Measurements from ENCODE around the gene TTC21A. TPM values are rescaled to one million over a fixed set of nuclear protein-coding genes. Genes with fewer than 3 reads are reported as not detected.

The TTC21A gene
- total and polyA plus RNA-seq, 10 of the 15 experiments (the other 5 are each of a cell fraction or from before 2014, with no cell fraction given): 0.62 to 3.2 (median 1.2) TPM

DNA sequence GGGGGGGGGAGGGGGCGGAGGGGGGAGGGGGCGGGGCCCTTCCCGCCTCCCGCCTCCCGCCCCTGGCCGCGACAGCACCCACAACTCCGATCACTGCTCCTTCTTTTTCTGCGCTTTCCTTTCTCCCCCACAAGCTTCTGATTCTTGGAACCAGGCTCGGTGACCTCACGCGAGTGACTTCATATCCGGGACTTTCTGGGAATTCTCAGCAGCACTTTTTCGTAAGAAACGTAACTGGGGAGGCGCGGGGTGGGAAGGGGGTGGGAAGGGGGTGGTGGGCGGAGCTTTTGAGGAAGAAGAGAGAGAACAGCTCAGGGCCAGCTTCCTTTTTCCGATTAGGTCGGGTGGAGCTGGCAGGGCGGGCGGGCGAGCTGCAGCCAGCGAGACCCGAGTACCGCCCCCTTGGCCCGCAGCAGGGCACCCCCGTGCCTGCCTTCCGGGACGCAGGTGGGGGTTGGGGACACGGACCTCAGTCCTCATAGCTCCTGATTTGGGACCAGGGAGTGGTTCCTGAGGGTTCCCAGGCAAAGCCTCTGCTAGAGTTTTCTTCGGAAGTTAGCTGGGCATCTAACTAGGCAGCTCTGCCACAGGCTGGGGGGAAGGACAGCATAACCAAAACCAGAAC lies 70.3 kb downstream of the TTC21A start (continued):
- TF ChIP-seq DPF2 (IDR thresholded peaks at IDR 0.05) (no peak), RCOR1 (conservative IDR thresholded peaks at IDR 0.05; ENCODE audit: low read depth, low read length) (no peak), TCF12 (IDR thresholded peaks at IDR 0.05; ENCODE audit: low read depth, low read length) (no peak), USF2 (IDR thresholded peaks at IDR 0.05; ENCODE audit: borderline replicate concordance, low read depth, low read length) (no peak), JUNB (IDR thresholded peaks at IDR 0.05) (no peak), NFIC (IDR thresholded peaks at IDR 0.05; ENCODE audit: low read depth, low read length) (no peak), POLR2A (IDR thresholded peaks at IDR 0.05; ENCODE audit: low read depth, low read length) (peak; percentile 73), CREB1 (IDR thresholded peaks at IDR 0.05; ENCODE audit: low read depth) (peak; percentile 82), SUZ12 (IDR thresholded peaks at IDR 0.05; ENCODE audit: unreplicated experiment) (no peak), NRF1 (conservative IDR thresholded peaks at IDR 0.05; ENCODE audit: low read depth, low read length) (no peak)
- TF ChIP-seq, protein P1, sequence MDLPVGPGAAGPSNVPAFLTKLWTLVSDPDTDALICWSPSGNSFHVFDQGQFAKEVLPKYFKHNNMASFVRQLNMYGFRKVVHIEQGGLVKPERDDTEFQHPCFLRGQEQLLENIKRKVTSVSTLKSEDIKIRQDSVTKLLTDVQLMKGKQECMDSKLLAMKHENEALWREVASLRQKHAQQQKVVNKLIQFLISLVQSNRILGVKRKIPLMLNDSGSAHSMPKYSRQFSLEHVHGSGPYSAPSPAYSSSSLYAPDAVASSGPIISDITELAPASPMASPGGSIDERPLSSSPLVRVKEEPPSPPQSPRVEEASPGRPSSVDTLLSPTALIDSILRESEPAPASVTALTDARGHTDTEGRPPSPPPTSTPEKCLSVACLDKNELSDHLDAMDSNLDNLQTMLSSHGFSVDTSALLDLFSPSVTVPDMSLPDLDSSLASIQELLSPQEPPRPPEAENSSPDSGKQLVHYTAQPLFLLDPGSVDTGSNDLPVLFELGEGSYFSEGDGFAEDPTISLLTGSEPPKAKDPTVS (IDR thresholded peaks at IDR 0.05; ENCODE audit: low read depth, low read length): no peak
- TF ChIP-seq, protein P2, sequence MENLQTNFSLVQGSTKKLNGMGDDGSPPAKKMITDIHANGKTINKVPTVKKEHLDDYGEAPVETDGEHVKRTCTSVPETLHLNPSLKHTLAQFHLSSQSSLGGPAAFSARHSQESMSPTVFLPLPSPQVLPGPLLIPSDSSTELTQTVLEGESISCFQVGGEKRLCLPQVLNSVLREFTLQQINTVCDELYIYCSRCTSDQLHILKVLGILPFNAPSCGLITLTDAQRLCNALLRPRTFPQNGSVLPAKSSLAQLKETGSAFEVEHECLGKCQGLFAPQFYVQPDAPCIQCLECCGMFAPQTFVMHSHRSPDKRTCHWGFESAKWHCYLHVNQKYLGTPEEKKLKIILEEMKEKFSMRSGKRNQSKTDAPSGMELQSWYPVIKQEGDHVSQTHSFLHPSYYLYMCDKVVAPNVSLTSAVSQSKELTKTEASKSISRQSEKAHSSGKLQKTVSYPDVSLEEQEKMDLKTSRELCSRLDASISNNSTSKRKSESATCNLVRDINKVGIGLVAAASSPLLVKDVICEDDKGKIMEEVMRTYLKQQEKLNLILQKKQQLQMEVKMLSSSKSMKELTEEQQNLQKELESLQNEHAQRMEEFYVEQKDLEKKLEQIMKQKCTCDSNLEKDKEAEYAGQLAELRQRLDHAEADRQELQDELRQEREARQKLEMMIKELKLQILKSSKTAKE (IDR thresholded peaks at IDR 0.05; ENCODE audit: low read depth, poor library complexity, severe bottlenecking): no peak
- TF ChIP-seq, protein P3, sequence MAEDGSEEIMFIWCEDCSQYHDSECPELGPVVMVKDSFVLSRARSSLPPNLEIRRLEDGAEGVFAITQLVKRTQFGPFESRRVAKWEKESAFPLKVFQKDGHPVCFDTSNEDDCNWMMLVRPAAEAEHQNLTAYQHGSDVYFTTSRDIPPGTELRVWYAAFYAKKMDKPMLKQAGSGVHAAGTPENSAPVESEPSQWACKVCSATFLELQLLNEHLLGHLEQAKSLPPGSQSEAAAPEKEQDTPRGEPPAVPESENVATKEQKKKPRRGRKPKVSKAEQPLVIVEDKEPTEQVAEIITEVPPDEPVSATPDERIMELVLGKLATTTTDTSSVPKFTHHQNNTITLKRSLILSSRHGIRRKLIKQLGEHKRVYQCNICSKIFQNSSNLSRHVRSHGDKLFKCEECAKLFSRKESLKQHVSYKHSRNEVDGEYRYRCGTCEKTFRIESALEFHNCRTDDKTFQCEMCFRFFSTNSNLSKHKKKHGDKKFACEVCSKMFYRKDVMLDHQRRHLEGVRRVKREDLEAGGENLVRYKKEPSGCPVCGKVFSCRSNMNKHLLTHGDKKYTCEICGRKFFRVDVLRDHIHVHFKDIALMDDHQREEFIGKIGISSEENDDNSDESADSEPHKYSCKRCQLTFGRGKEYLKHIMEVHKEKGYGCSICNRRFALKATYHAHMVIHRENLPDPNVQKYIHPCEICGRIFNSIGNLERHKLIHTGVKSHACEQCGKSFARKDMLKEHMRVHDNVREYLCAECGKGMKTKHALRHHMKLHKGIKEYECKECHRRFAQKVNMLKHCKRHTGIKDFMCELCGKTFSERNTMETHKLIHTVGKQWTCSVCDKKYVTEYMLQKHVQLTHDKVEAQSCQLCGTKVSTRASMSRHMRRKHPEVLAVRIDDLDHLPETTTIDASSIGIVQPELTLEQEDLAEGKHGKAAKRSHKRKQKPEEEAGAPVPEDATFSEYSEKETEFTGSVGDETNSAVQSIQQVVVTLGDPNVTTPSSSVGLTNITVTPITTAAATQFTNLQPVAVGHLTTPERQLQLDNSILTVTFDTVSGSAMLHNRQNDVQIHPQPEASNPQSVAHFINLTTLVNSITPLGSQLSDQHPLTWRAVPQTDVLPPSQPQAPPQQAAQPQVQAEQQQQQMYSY (CRISPR knock-in tag; IDR thresholded peaks at IDR 0.05): no peak
